Measurements from ENCODE around the gene SPAG4. TPM values are rescaled to one million over a fixed set of nuclear protein-coding genes. Genes with fewer than 3 reads are reported as not detected.

Gene SPAG4
- total and polyA plus RNA-seq, 10 of the 15 experiments (the other 5 are each of a cell fraction or from before 2014, with no cell fraction given), result 0.90 to 12.5 (median 2.4) TPM

DNA sequence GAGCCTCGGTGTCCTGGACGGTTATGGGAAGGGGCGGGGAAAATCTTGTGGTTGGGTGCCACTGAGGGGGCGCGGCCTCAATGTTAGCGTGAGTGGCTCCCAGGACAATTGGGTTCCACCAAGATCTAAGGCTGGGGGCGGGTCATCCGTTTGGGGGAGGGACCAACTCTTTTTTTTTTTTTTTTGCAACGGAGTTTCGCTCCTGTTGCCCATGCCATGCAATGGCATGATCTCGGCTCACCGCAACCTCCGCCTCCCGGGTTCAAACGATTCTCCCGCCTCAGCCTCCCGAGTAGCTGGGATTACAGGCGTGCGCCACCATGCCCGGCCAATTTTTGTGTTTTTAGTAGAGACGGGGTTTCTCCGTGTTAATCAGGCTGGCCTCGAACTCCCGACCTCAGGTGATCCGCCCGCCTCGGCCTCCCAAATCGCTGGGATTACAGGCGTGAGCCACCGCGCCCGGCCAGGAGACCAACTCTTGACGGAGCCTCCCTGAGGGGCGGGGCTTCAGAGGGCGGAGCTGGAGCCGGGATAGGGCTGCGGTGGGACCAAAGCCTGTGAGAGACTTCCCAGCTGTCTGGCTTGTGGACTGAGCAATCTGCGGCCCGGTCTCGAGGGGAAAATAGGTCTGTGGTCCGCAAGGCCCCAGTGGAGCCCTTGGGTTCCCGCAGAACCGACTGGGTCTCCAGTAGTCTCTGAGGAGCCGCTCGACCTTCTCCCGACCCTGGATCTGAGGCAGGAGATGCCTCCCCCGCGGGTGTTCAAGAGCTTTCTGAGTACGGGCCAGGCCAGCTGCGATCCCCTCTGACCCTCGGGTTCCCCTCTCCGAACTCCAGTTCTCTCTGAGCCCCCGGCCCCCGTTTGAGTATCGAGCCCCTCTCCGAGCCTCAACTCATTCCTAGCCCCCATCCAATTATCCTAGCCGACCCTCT lies 1.1 kb downstream of the SPAG4 start (continued):
- TF ChIP-seq, protein P1, sequence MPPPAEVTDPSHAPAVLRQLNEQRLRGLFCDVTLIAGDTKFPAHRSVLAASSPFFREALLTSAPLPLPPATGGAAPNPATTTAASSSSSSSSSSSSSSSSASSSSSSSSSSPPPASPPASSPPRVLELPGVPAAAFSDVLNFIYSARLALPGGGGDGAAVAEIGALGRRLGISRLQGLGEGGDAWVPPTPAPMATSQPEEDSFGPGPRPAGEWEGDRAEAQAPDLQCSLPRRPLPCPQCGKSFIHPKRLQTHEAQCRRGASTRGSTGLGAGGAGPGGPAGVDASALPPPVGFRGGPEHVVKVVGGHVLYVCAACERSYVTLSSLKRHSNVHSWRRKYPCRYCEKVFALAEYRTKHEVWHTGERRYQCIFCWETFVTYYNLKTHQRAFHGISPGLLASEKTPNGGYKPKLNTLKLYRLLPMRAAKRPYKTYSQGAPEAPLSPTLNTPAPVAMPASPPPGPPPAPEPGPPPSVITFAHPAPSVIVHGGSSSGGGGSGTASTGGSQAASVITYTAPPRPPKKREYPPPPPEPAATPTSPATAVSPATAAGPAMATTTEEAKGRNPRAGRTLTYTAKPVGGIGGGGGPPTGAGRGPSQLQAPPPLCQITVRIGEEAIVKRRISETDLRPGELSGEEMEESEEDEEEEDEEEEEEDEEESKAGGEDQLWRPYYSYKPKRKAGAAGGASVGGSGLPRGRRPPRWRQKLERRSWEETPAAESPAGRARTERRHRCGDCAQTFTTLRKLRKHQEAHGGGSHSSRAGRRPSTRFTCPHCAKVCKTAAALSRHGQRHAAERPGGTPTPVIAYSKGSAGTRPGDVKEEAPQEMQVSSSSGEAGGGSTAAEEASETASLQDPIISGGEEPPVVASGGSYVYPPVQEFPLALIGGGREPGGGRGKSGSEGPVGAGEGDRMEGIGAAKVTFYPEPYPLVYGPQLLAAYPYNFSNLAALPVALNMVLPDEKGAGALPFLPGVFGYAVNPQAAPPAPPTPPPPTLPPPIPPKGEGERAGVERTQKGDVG (CRISPR knock-in tag; IDR thresholded peaks at IDR 0.05), result no peak
- TF ChIP-seq KAT2A (conservative IDR thresholded peaks at IDR 0.05; ENCODE audit: control insufficient read depth, low read depth, low read length) (no peak), ETV6 (conservative IDR thresholded peaks at IDR 0.05 in 1 of 2, IDR thresholded peaks at IDR 0.05 in 1 of 2; ENCODE audit: borderline replicate concordance in 1 of 2, low read depth in 1 of 2) (no peak), GATAD2B (conservative IDR thresholded peaks at IDR 0.05; ENCODE audit: low read depth) (peak; percentile 49), SUPT20H (IDR thresholded peaks at IDR 0.05; ENCODE audit: borderline replicate concordance, control insufficient read depth, low read depth, low read length) (no peak), ZNF207 (IDR thresholded peaks at IDR 0.05; ENCODE audit: borderline replicate concordance) (peak; percentile 70; the same call in 1 of the 2 replicates), ZNF622 (IDR thresholded peaks at IDR 0.05) (no peak), ASH2L (IDR thresholded peaks at IDR 0.05; ENCODE audit: borderline replicate concordance, low read depth) (no peak), RB1 (IDR thresholded peaks at IDR 0.05; ENCODE audit: borderline replicate concordance) (peak; percentile 75; the same call in 1 of the 2 replicates), SUZ12 (IDR thresholded peaks at IDR 0.05; ENCODE audit: unreplicated experiment) (no peak), RELB (IDR thresholded peaks at IDR 0.05; ENCODE audit: low read depth) (peak; percentile 56), FOXM1 (IDR thresholded peaks at IDR 0.05; ENCODE audit: low read depth, low read length) (no peak), SKIL (IDR thresholded peaks at IDR 0.05; ENCODE audit: low read depth, poor library complexity, severe bottlenecking) (peak; percentile 42)
- TF ChIP-seq, protein P2, sequence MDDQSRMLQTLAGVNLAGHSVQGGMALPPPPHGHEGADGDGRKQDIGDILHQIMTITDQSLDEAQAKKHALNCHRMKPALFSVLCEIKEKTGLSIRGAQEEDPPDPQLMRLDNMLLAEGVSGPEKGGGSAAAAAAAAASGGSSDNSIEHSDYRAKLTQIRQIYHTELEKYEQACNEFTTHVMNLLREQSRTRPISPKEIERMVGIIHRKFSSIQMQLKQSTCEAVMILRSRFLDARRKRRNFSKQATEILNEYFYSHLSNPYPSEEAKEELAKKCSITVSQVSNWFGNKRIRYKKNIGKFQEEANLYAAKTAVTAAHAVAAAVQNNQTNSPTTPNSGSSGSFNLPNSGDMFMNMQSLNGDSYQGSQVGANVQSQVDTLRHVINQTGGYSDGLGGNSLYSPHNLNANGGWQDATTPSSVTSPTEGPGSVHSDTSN (IDR thresholded peaks at IDR 0.05; ENCODE audit: insufficient replicate concordance, low read depth, low read length), result peak; percentile 58
- TF ChIP-seq, protein P3, sequence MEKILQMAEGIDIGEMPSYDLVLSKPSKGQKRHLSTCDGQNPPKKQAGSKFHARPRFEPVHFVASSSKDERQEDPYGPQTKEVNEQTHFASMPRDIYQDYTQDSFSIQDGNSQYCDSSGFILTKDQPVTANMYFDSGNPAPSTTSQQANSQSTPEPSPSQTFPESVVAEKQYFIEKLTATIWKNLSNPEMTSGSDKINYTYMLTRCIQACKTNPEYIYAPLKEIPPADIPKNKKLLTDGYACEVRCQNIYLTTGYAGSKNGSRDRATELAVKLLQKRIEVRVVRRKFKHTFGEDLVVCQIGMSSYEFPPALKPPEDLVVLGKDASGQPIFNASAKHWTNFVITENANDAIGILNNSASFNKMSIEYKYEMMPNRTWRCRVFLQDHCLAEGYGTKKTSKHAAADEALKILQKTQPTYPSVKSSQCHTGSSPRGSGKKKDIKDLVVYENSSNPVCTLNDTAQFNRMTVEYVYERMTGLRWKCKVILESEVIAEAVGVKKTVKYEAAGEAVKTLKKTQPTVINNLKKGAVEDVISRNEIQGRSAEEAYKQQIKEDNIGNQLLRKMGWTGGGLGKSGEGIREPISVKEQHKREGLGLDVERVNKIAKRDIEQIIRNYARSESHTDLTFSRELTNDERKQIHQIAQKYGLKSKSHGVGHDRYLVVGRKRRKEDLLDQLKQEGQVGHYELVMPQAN (conservative IDR thresholded peaks at IDR 0.05), result no peak; the same call in 1 of the 2 replicates

All from GM12878 (cell line).